MM.1S (cell line): ENCODE data around the gene CNTNAP2.

Source experiments
- DNase-seq: peaks from one replicate; pipeline ENCODE4 v3.0.0-alpha.2; 2015
- H2AFZ ChIP-seq: fragments of 300-600 bp; sonication (generic); 2 replicates; pipeline ENCODE4 v1.6.0; 2016; ENCODE audit warnings: antibody characterized with exemption, low read length
- H3F3A ChIP-seq: fragments of 300-600 bp; sonication (generic); 2 replicates; pipeline ENCODE4 v1.6.1; 2016; ENCODE audit warnings: mild to moderate bottlenecking, antibody characterized with exemption, low read length, moderate library complexity, mixed read lengths; ENCODE audit not compliant: insufficient read depth
- H3K27ac ChIP-seq: fragments of 300-600 bp; sonication (generic); 2 replicates; pipeline ENCODE4 v1.5.1; 2016; ENCODE audit warnings: mild to moderate bottlenecking, low read length
- H3K27me3 ChIP-seq: fragments of 300-600 bp; sonication (generic); replicated peaks from 2 replicates; pipeline ENCODE4 v1.6.0; 2016; ENCODE audit warnings: low read length; ENCODE audit not compliant: insufficient read depth
- H3K36me3 ChIP-seq: fragments of 300-600 bp; sonication (generic); replicated peaks from 2 replicates; pipeline ENCODE4 v1.6.1; 2016; ENCODE audit warnings: mild to moderate bottlenecking, low read length, mixed read lengths; ENCODE audit not compliant: insufficient read depth
- H3K4me1 ChIP-seq: fragments of 300-600 bp; sonication (generic); 2 replicates; pipeline ENCODE4 v1.6.1; 2016; ENCODE audit warnings: low read length, mixed read lengths
- H3K4me2 ChIP-seq: fragments of 300-600 bp; sonication (generic); 2 replicates; pipeline ENCODE4 v1.6.0; 2016; ENCODE audit warnings: low read depth, low read length
- H3K4me3 ChIP-seq: fragments of 300-600 bp; sonication (generic); 2 replicates; pipeline ENCODE4 v1.5.1; 2016; ENCODE audit warnings: low read length, mixed read lengths
- H3K79me2 ChIP-seq: fragments of 300-600 bp; sonication (generic); 2 replicates; pipeline ENCODE4 v1.6.1; 2016; ENCODE audit warnings: mixed run types, low read length, mixed read lengths
- H3K9ac ChIP-seq: fragments of 300-600 bp; sonication (generic); 2 replicates; pipeline ENCODE4 v1.6.1; 2016; ENCODE audit warnings: low read length, mixed read lengths
- H3K9me2 ChIP-seq: fragments of 300-600 bp; sonication (generic); replicated peaks from 2 replicates; pipeline ENCODE4 v1.6.1; 2016; ENCODE audit warnings: mild to moderate bottlenecking, low read length, mixed read lengths; ENCODE audit not compliant: insufficient read depth
- H3K9me3 ChIP-seq: fragments of 300-600 bp; sonication (generic); replicated peaks from 2 replicates; pipeline ENCODE4 v1.6.1; 2016; ENCODE audit warnings: mild to moderate bottlenecking, low read length, mixed read lengths; ENCODE audit not compliant: insufficient read depth
- H4K20me1 ChIP-seq: fragments of 300-600 bp; sonication (generic); 2 replicates; pipeline ENCODE4 v1.6.1; 2016; ENCODE audit warnings: mild to moderate bottlenecking, low read length, moderate library complexity, mixed read lengths; ENCODE audit not compliant: insufficient read depth
- EZH2 ChIP-seq: fragments of 300-600 bp; sonication (generic); optimal IDR thresholded peaks from 2 replicates; pipeline ENCODE3; 2017; ENCODE audit warnings: low read depth, mild to moderate bottlenecking, antibody characterized with exemption, low read length, mixed read lengths
- EZH2phosphoT487 ChIP-seq: fragments of 300-600 bp; sonication (generic); IDR thresholded peaks from 2 replicates; pipeline ENCODE4 v1.6.1; 2018; ENCODE audit warnings: antibody characterized with exemption, low read length
- TF ChIP-seq, protein P1 (sequence below): fragments of 300-600 bp; sonication (generic); IDR thresholded peaks from 2 replicates; pipeline ENCODE4 v1.5.1; 2016; ENCODE audit warnings: antibody characterized with exemption, low read length, mixed read lengths

CNTNAP2 gene

GRCh38 chr7:148174376-148174775 lies 2057.8 kb downstream of the CNTNAP2 start:
- no peak overlapping the region for H3K4me2 ChIP-seq
- H3K79me2 ChIP-seq: no peaks in the 10 kb centered on the region
- H3K9me3 ChIP-seq: no peaks in the 10 kb centered on the region
- no peak overlapping the region for H3K27ac ChIP-seq
- no peaks in the 10 kb centered on the region for H4K20me1 ChIP-seq
- no peak overlapping the region for H2AFZ ChIP-seq
- H3K9ac ChIP-seq: no peak overlapping the region
- H3K36me3 ChIP-seq: no peaks in the 10 kb centered on the region
- H3F3A ChIP-seq: no peaks in the 10 kb centered on the region
- H3K4me1 ChIP-seq: no peaks in the 10 kb centered on the region
- no peak for DNase-seq
- TF ChIP-seq, protein P1, sequence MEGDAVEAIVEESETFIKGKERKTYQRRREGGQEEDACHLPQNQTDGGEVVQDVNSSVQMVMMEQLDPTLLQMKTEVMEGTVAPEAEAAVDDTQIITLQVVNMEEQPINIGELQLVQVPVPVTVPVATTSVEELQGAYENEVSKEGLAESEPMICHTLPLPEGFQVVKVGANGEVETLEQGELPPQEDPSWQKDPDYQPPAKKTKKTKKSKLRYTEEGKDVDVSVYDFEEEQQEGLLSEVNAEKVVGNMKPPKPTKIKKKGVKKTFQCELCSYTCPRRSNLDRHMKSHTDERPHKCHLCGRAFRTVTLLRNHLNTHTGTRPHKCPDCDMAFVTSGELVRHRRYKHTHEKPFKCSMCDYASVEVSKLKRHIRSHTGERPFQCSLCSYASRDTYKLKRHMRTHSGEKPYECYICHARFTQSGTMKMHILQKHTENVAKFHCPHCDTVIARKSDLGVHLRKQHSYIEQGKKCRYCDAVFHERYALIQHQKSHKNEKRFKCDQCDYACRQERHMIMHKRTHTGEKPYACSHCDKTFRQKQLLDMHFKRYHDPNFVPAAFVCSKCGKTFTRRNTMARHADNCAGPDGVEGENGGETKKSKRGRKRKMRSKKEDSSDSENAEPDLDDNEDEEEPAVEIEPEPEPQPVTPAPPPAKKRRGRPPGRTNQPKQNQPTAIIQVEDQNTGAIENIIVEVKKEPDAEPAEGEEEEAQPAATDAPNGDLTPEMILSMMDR: no peak
- no peak for TF ChIP-seq EZH2phosphoT487
- TF ChIP-seq EZH2: no peak
- H3K27me3 ChIP-seq: no peaks in the 10 kb centered on the region
- H3K4me3 ChIP-seq: no peak overlapping the region
- H3K9me2 ChIP-seq: no peaks in the 10 kb centered on the region

DNA sequence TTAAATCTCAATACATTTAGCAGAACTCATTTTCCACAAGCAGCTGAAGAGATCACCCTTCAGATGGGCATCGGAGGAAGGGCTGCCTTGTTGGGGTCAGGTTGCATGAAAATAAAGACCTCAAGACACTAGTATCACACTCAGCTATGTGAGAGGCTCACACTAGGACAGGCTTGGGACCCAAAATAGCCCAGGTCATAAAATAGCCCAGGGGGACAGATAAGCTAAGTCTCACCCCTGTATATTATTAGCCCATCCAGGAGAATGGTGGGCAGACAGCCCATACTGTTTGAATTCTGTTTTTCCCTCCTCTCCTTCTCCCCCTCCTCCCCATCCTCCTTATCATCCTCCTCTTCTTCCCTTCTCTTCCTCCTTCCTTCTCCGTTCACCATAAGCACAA lies 2058.9 kb downstream of the CNTNAP2 start:
- no peak overlapping the region for H3K27ac ChIP-seq
- H3K4me3 ChIP-seq: no peak overlapping the region
- no peak overlapping the region for H3K9ac ChIP-seq
- no peaks in the 10 kb centered on the region for H4K20me1 ChIP-seq
- no peaks in the 10 kb centered on the region for H3K9me2 ChIP-seq
- H3K79me2 ChIP-seq: no peaks in the 10 kb centered on the region
- H2AFZ ChIP-seq: no peak overlapping the region
- H3K4me1 ChIP-seq: no peaks in the 10 kb centered on the region
- H3K27me3 ChIP-seq: no peaks in the 10 kb centered on the region
- no peaks in the 10 kb centered on the region for H3F3A ChIP-seq
- DNase-seq: no peak
- no peaks in the 10 kb centered on the region for H3K9me3 ChIP-seq
- no peaks in the 10 kb centered on the region for H3K36me3 ChIP-seq
- no peak for TF ChIP-seq EZH2
- H3K4me2 ChIP-seq: no peak overlapping the region

- Histone ChIP-seq H3K9ac (no peak overlapping the region), H3K27me3 (no peaks in the 10 kb centered on the region), H3K4me3 (no peak overlapping the region), H3K9me2 (no peaks in the 10 kb centered on the region), H3K27ac (no peak overlapping the region), H3K36me3 (no peaks in the 10 kb centered on the region), H2AFZ (no peak overlapping the region), H3K4me2 (no peak overlapping the region), H3K79me2 (no peaks in the 10 kb centered on the region), H3K4me1 (no peaks in the 10 kb centered on the region), H4K20me1 (no peaks in the 10 kb centered on the region), H3F3A (no peaks in the 10 kb centered on the region), H3K9me3 (no peaks in the 10 kb centered on the region)
- DNase-seq: no peak
- TF ChIP-seq EZH2 (no peak), EZH2phosphoT487 (no peak)
- TF ChIP-seq, protein P1: no peak
These were observed 2061.4 kb downstream of the CNTNAP2 start for GRCh38 chr7:148177972-148178371.

DNA sequence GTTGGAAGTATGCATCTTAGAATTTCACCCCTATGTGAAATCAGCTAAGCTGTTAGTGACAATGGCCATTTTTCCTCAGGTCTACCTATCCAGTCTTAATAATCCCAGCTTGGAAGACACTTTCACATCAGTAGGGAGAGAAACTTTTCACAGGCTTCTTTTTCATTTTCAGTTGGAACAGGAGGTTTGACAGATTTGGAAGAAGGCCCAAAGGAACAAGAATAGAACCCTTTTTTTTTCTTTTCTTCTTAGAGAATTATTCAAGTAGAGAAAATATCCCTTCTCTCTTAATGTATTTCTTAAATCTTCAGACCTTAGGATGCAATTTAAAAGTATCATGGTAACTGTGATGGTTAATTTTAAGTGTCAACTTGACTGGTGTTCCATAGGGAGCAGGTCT lies 2063.5 kb downstream of the CNTNAP2 start:
- TF ChIP-seq EZH2 (no peak), EZH2phosphoT487 (no peak)
- TF ChIP-seq, protein P1: no peak
- no peak overlapping the region for H3K4me2 ChIP-seq
- H3K9me3 ChIP-seq: no peaks in the 10 kb centered on the region
- no peaks in the 10 kb centered on the region for H3K79me2 ChIP-seq
- H3K4me3 ChIP-seq: no peak overlapping the region
- no peak overlapping the region for H3K27ac ChIP-seq
- no peaks in the 10 kb centered on the region for H3K27me3 ChIP-seq
- H3K9ac ChIP-seq: no peak overlapping the region
- no peaks in the 10 kb centered on the region for H3K9me2 ChIP-seq
- H3F3A ChIP-seq: no peaks in the 10 kb centered on the region
- no peak for DNase-seq
- H3K36me3 ChIP-seq: no peaks in the 10 kb centered on the region
- H3K4me1 ChIP-seq: no peaks in the 10 kb centered on the region
- no peaks in the 10 kb centered on the region for H4K20me1 ChIP-seq
- no peak overlapping the region for H2AFZ ChIP-seq
